COR-L47 (cell line): Measurements from ENCODE around the gene GPC6.

Experiments used
- DNase-seq: peaks from one replicate; lab custom pipeline; 2025; lab: John Stamatoyannopoulos, UW

GPC6 gene

DNA sequence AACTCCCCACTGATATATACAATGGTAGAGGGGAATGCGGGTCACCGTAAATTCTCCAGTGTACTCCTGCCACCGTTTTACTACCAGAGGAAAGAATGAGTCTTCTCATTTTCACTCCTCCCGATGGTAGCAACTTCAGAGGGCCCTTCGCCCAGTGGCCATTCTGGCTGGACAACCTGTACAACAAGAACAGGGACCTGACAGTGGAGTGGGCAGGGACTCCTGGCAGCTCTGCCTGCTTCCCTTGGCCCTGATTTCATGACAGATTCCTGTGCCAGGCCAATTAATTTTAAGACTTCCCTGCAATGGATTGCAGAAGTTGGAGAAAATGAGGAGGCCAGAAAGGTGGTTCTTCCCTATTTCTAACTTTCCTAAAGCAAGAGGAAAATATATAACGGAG, 148.9 kb downstream of the GPC6 start:
- DNase-seq: no peak

GRCh38 chr13:93377196-93377595, 150.6 kb downstream of the GPC6 start:
- no peak for DNase-seq

DNA sequence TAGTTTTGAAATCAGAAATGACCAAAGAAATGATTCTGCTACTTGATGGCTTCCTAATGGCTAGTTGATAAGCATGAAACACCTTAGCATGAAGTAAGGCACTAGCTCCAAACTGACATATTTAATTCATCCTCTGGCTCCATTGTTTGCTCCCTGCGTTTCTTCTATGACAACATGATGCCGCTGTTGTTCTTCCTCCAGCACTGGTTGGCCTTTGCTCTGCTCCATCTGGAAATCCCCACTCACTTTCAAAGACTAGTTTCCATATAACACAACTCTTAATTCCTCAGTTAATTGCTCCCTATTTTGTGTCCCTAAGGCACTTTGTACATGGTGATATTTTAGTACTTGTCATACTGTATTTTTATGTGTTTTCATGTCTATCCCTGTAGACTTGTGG, 151.6 kb downstream of the GPC6 start:
- DNase-seq: no peak

- DNase-seq: no peak
Observed at GRCh38 chr13:93386116-93386515, 159.5 kb downstream of the GPC6 start.

- no peak for DNase-seq
Observed at GRCh38 chr13:93388701-93389100, 162.1 kb downstream of the GPC6 start.

DNA sequence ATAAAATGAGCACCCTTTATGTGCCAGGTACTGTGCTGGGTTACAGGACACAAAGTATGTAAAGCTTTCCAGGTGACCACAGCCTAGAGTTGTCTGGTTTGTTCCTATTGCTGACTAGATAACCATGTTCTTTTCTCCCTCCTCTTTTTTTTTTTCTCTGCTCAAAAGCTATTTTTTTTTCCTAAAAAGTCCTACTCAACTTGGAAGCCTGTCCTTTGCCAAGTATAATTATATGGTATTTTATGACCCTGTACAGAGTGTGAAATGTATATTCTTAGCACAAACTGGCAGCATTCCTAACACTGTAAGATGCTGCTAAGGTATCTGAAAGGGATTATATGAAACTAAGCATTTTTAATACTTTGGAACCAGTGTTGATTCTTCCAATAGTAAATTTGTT, 171.0 kb downstream of the GPC6 start:
- DNase-seq: no peak

DNA sequence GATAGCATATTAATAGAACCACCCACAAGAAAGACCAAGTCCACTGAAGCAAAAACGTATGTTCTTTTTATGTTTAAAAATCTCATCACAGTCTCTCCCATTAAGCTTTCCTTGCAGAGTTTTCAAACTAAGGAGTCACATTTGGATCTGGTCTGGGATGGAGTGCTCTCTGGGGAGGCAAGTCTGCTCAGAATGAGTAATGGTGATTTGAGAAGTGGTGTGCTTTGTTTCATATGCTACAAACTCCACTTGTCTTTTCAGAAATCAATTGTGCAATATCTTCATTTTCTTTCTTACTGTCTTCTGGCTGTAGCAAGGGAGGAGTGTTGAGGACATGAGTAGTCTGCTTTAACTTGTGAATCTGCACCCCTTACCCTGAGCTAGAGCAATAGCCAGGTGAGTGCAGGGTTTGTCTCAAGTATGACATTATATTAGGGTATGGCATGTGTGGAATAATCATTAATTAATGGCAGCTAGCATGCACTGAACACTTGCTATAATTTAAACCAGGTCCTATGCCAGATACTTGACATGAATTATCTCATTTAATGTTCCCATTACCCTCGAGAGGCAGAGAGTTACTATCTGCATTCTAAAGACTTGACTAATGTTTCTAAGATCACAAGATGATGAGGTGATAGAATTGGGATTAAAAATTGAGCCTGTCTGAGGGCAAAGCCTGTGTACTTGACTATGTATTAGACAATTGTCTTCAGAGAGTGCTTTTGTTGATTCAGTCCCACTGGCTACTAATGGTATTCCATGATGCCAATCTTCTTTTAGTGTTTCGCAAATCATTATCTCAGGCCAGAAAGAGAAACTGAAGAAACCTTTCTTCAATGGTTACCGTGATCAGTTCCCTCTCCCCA, 171.8 kb downstream of the GPC6 start:
- DNase-seq: no peak

DNA sequence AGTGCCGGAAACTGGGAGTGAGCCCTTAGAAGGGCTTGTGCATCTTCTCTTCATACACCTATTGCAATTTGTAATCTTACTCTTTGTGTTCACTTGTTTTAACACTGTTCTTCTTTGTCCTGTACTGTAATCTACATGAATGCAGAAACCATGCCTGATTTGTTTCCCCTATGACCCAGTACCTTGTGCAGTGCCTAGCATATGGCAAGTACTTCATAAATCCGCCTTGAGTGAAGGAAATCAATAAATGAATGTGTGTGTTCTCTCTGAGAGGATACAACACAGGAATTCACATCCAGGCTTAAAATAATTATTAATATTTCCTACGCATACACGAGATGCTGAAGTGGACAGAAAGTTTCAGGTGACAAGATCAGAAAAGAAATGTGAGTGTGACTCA, 172.6 kb downstream of the GPC6 start:
- DNase-seq: no peak

- no peak for DNase-seq
Observed at GRCh38 chr13:93406136-93406535, 179.5 kb downstream of the GPC6 start.

DNA sequence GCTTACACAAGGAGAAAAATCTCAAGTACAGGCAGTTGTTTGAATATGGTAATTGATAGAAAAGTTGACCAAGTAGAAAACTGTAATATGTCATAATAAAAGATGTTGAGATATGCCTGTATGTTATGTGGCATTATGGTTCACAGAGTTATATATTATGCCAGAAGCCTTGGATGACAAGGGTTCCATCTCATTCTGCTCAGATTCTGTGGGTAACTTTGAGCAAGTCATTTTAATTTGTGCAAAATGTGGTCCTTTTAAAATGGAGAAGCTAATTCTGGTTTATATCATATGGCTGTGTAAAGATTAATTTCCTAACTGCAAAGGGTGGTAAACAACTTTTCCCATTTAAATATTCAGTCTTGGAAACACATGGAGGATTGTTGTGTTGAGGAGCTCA, 180.9 kb downstream of the GPC6 start:
- no peak for DNase-seq

- DNase-seq: no peak
Observed at GRCh38 chr13:93409001-93409400, 182.4 kb downstream of the GPC6 start.

- no peak for DNase-seq
Observed at GRCh38 chr13:93409816-93410215, 183.2 kb downstream of the GPC6 start.

DNA sequence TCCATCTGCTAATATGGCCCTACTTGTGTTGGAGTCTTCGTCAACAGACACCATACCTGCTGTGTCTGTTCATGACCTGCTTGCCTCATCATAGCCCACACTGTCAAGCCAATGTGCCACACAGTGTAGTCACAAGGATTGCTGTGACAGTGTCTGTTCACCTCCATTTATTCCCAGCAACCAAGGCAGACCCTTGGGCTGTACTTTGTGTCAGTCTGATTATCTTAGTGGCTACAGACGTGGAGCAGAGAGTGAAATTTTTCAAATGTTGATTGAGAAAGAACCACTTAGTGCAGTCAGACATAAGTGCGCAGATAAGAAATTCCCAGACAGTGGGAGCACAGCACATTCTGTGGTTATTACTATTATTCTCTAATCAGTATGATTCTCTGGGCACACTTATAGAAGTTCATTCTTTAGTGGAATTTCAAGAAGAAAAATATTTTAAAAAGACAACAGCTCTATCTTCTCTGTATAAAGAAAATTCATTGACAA, 184.6 kb downstream of the GPC6 start:
- DNase-seq: no peak

DNA sequence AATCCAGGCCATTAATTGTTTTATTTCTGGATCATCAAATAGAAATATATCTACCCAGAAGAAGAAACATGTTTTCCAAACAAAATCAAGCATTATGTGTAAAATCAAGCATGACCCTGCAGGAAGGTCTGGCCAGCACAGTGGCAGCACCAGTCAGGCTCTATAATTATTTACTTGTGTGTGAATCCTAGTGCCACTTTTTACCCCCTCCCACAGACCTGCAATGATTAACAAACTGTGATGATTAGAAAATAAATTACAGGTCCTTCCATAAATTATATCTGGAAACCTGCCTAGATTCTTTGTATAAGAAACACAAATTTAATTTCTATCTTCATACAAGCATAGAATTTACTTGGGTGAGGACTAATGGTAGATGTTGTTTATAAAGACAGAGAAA, 186.1 kb downstream of the GPC6 start:
- DNase-seq: peak; percentile 38

DNA sequence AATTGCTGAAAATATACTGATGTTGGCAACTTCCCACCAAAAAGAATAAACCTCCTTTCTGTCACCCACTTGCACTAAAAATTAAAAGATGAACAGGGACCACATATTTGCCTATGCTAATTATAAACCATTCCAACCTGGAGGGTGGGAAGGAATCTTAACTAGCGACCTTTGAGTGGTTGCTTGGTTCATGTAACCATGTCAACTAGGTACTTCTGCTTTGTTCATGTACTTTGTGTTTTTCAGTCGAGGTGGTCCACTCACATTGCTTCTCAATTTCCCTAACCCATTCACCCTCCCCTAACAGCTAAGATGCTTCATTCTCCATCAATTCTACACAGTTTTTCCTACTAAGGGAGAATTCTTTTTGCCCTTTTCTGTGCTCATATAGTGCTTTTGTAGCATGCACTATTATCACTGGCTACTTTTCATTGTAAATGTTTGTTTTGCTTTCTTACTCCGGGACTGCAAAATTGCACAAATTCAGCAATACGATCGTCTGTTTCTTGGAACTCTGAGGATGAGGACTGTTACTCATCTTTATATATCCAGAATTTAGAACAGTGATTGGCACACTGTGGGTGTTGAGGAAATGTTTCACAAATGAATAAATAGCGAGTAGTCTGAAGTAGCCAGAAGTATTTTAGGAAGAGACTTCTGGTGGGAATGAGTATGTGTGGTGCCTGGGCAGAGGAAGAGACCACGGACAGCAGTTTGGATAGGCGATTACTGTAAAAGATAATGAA, 187.5 kb downstream of the GPC6 start:
- DNase-seq: no peak

GRCh38 chr13:93416736-93417355, 190.2 kb downstream of the GPC6 start:
- no peak for DNase-seq

GRCh38 chr13:93418398-93418797, 191.8 kb downstream of the GPC6 start:
- DNase-seq: no peak

DNA sequence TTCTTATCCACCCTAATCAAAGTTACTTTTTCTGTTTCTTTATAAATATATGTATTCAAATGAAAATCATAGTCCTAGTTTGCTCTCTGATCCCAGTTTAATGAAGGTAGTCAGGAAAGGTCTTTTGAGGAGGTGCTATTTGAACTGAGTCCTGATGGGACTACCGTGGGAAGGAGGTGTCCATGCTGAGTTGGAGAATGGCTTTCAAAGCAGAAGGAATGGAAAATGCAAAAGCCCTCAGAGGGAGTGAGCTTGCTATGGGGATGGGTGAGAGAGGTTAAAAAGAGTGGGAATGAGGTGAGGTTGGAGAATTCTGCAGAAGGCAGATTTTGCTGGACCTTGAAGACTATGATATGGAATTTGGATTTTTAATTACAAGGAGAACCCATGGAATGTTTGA, 193.6 kb downstream of the GPC6 start:
- DNase-seq: no peak

DNA sequence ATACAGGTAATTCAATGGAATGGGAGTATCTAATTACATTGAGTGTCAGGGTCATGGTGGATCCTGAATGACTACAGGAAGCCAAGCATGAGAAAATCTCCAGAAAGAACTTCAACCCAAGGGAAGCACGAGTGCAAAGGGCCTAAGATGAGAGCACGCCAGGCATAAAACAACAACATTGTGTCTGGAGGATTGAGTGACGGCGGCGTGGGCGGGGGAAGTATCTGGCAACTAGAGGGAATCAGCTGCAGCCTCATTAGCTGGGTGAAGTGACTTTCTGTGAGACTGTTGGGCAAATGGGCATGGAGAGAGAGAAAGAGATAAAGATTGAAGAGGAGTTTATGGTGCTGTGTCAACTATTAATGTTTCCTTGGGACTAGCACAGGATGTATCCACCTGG, 194.3 kb downstream of the GPC6 start:
- no peak for DNase-seq

- DNase-seq: no peak
Observed at GRCh38 chr13:93422980-93423543, 196.5 kb downstream of the GPC6 start.

- no peak for DNase-seq
Observed at GRCh38 chr13:93425411-93425810, 198.8 kb downstream of the GPC6 start.

GRCh38 chr13:93430381-93430780, 203.8 kb downstream of the GPC6 start:
- no peak for DNase-seq

- no peak for DNase-seq
Observed at GRCh38 chr13:93435651-93436050, 209.0 kb downstream of the GPC6 start.
